Right forelimb (tissue), 1 donor: Measurements from ENCODE around the gene ATP5F1C.
"Not testable (repeated sequence)": the region's sequence is repeated elsewhere in the genome, so short reads cannot be mapped to it uniquely, and the experiment has no call there.

Source experiments
- DNase-seq: peaks from one replicate; pipeline ENCODE4 v3.0.0-alpha.2; 2018

The ATP5F1C gene

DNA sequence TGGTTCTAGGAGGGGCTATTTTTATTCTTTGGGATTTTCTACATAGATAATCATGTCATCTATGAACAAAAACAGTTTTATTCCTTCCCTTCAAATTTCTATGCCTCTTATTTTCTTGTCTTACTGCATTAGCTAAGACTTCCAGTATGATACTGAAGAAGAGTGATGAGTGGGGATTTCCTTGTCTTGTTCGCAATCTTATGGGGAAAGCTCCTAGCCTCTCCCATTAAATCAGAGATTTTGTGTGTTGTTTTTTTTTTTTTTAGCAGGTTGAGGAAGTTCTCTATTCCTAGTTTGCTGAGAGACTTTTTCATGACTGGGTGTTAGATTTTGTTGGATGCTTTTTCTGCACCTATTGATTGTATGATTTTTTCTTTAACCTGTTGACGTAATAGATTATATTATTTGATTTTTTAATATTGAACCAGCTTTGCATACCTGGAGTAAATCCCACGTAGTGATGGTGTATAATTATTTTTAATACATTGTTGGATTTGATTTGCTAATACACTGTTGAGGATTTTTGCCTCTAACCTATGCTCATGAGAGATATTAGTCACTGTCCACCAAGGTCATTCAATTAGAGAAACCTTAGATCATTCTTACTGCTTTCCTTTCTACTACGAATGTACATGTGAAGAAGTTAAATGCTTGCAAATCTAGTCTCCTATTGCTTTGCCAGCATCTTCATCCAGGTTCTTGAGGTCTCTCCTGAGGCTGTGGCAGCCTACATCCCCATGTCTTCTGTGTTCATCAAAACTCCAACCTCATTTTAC, 6.5 kb downstream of the ATP5F1C start:
- no peak for DNase-seq

DNA sequence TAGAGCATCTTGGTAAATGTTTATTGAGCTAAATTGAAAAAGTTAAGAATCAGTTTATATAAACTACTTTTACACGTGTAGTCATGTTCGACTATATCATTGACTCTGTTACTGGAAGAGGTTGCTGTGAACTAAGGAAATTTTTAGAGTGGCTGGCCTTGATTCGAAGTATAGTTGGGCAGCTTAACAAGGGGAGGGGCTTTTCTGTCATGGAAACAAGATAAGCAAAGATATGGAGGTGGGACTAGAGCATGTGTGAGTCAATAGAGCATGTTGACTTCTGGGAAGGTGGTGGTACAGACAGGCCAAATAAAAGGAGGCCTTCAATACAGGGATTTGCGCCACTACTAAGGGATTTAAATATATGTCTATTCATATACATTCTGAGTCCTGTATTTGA, 7.6 kb downstream of the ATP5F1C start:
- no peak for DNase-seq

- no peak for DNase-seq
These were observed 9.6 kb downstream of the ATP5F1C start for GRCh38 chr10:7797582-7797981.

DNA sequence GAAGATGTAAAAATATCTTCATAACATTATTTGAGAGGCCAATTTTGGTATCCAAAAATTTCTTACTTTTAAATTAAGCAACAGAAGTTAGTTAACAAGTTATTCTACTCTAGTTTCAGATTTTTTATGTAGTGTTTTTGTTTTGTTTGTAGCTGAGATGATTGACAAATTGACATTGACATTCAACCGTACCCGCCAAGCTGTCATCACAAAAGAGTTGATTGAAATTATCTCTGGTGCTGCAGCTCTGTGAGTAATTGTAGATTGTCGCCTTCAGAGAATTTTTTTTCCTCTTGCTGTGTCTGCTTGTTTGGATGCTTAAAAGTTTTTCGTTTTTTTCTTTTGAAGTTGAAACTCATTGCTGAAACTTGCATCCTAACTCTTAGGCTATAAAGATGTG, 14.6 kb downstream of the ATP5F1C start:
- DNase-seq, result no peak

DNA sequence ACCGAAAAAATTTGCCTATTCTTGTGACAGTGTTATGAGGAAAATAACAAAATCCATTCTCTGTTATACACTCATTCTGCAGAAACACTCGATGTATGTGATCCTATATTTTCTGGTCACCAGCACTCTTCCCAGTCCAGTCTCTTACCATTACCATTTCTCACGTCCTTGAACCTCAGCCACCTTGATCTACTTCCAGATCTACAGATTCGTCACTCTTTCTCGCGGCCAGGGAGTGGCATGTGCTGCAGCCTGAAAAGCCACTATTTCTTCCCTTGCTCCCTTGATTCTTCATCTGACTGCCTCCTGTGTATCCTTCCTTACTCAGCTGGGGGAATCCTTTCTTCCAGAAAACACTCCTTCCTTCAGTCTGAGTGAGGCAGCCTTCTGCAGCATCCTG, 16.2 kb downstream of the ATP5F1C start:
- no peak for DNase-seq

DNA sequence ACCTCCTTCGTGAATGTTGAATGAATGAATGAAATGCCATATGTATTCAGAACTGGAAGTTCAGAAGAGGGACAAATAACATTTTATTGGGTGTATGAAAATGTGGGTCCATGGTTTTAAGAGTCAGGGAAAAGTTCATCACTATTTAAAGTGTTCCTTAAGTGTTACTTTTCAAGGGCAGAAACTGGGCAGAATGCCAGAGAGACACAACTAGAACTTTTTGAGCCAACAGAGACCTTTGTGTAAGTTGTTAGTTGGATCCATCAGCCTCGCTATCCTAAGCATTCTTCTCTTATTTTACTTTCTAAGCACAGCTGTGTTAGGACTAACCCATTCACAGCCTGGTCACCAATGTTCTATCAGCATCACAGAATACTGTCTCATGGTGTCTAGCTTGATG, 16.8 kb downstream of the ATP5F1C start:
- no peak for DNase-seq

DNA sequence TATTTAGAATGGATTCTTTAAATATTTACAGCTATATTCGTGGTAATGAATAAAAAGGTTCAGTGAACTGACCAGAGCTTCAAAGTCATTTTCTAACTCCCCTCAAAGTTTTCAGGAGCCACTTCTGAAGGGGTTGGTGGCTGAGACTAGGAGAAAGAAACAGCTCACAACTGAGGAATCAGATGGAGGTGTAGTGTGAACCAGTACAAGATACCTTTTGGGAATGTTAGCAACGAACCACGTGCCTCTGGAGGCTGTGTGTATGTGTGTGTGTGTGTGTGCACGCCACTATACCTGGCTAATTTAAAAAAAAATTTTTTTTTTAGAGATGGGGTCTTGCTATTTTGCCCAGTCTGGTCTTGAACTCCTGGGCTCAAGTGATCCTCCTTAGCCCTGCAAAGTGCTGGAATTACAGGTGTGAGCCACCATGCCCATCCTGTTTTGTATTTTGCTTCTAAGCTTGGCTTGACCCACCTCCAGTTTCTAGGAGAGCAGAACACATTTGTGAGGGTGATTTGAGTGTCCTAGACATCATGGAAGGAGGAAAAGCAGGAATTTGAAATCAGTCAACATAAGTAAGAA, 20.8 kb downstream of the ATP5F1C start:
- DNase-seq, result no peak

DNA sequence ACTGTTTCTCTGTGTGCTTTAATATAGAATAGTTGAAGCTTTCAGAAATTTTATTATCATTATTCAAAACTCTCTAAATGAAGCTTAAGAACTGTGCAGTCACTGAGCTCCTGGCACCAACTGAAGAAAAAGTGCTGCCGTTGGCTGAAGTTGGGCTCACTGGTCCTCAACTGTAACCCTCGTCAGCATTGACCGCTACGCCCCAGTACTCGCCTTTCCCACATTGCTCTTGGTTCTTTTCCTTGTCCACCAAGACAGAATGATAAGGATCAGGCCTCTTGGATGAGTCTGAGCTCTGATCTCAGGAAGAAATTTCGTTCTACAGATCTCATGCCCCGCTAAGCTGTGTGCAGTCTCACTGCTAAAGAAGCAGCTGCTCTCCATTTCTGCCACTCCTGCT, 22.5 kb downstream of the ATP5F1C start:
- no peak for DNase-seq

DNA sequence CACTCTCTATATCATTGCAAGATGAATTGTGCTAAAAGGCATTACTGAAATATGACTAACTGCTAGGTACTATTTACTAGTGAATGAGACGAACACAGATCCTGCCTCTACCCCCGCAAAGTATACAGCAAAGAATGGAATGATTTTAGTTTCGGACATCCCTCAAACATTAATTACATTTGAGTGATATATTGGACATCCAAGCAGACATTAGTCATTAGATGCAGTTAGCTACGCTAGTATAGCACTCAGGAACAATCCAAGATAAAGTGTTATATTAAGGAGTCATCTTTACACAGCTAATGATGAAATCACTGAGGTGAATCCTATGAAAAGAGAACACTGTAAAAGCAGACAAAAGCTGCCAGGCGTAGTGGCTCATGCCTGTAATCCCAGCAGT, 23.0 kb downstream of the ATP5F1C start:
- no peak for DNase-seq

- not testable (repeated sequence) for DNase-seq
These were observed 23.8 kb downstream of the ATP5F1C start for GRCh38 chr10:7811743-7812142.

- no peak for DNase-seq
These were observed 25.5 kb downstream of the ATP5F1C start for GRCh38 chr10:7813481-7813880.

GRCh38 chr10:7817576-7817975, 29.6 kb downstream of the ATP5F1C start:
- no peak for DNase-seq

DNA sequence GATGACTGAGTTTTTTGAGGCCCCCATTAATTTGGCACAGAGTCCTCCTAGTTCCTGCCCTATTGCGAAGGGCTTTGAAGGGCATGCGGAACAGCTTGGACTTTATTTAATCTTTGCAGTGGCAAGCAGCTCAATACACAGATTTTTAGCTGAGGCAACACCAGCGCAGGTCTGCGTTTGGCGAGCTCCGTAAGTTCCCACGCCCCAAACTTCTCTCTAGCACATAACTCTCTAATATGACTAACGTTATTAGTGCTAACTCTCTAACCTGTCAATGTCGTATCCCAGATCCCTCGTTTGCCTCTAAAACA, 30.0 kb downstream of the ATP5F1C start:
- no peak for DNase-seq

DNA sequence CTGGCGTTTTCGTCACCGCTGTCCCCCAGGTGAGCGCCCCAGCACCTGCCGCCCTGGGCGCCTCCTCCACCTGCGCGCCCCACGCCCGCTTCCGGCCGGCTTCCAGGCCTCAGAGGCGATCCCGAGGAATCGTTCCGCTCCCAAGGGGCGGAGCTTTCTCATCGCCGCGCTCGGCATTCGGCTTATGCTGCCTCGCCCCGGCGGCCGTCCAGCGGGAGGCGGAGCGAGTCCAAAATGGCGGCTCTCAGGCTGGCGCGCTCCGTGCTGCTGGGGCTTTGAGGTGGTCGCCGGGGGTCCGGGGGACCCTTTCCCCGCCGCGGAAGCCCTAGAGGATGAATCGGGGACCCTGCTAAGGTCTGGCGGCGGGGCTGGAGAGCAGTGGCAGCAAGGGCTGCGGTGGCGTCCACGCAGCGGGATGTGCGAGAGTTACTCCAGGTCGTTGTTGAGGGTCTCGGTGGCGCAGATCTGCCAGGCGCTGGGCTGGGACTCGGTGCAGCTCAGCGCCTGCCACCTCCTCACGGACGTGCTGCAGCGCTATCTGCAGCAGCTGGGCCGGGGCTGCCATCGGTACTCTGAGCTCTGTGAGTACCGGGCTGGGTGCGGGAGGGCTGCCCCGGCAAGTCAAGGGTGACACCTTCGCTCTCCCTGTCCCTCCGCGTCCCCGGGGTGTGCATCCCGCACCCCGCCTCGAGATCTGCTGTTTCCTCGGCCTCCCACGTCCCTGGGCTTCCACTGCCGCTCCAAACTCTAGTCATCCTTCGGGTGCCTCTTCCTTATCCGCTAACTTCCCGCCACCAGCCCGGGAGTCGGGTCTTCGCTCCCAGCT, 30.5 kb downstream of the ATP5F1C start, which contains the start of gene TAF3:
Gene TAF3, plus strand, starts transcription at position 211 of the 826 bp plus-strand sequence. Its CDS starts 205 bp downstream, at position 416.
- DNase-seq, result peak; percentile 95

GRCh38 chr10:7819121-7819460, 31.1 kb downstream of the ATP5F1C start:
- DNase-seq, result peak; percentile 53

- no peak for DNase-seq
These were observed 36.3 kb downstream of the ATP5F1C start for GRCh38 chr10:7824251-7824650.

DNA sequence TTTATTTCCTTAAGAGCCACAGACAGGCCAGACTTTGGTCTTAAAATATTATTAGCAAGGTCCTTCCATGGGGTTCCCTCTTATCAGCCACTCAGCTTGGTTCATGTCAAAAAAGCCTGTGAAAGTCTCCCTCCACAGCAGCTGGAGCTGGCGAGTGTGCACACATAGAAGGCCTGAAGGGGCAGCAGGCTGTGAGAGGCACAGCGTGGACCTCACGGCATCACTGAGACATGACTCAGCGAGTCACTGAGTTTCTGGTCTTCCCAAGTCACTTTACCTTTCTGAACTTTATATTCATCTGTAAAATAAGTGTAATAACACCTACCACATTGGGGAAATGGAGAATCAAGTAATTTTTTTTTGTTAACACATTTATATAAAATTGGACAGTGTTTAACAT, 39.0 kb downstream of the ATP5F1C start:
- no peak for DNase-seq

DNA sequence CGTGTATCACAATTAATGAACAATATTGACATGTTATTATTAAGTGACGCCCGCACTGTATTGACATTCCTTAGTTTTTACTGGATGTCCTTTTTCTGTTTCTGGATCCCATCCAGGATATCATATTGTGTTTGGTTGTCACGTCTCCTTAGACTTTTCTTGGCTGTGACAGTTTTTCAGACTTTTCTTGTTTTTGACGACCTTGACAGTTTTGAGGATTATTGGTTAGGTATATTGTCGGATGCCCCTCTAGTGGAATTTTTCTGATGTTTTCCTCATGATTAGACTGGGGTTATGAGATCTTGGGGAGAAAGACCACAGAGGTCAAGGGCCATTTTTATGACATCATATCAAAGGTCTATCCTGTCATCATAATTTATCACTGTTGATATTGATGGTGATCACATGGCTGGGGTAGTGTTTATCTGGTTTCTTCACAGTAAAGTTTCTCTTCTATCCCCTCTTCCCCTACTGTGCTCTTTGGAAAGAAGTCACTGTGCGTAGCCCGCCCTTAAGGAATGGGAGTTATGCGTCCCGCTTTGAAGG, 41.4 kb downstream of the ATP5F1C start:
- no peak for DNase-seq

DNA sequence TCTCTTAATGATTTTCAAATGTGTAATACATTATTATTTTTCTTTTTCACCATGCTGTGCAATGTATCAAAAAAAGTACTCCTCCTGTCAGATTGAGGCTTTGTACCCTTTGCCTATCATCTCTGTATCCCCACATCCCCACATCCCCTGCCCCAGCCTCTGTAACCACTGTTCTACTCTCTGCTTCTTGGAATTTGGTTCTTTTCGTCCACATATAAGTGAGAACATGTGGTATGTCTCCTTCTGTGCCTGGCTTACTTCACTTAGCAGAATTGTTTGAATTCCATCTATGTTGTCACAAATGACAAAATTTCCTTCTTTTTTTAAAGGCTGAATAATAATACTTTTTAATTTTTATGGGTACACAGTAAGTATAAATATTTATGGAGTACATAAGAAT, 44.1 kb downstream of the ATP5F1C start:
- DNase-seq, result no peak

DNA sequence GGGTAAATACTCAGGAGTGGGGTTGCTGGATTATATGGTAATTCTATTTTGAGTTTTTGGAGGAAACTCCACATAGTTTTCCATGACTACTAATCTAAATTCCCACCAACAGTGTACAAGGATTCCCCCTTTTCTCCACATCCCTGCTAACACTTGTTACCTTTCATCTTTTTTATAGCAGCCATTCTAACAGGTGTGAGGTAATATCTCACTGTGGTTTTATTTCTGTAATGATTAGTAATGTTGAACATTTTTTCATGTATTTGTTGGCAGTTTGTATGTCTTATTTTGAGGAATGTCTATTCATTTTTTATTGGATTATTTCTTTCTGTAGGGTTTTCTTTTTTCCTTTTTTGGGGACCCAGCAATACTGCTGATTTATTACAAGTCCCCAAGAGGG, 45.2 kb downstream of the ATP5F1C start:
- no peak for DNase-seq

DNA sequence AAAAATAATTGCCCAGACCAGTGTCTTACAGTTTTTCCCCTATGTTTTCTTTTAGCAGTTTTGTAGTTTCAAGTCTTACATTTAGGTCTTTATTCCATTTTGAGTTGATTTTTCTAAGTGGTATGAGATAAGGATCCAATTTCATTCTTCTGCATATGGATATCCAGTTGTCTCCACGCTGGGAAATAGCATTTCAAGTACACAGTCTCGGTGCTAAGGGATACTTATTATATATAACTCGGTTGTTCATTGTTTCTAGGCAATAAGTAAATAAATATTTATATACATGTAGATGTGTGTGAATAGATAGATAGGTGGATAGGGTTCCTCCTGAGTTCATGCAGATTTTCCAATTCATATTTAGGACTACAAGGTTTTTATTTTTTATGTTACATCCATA, 46.3 kb downstream of the ATP5F1C start:
- no peak for DNase-seq

- no peak for DNase-seq
These were observed 48.6 kb downstream of the ATP5F1C start for GRCh38 chr10:7836571-7836970.

DNA sequence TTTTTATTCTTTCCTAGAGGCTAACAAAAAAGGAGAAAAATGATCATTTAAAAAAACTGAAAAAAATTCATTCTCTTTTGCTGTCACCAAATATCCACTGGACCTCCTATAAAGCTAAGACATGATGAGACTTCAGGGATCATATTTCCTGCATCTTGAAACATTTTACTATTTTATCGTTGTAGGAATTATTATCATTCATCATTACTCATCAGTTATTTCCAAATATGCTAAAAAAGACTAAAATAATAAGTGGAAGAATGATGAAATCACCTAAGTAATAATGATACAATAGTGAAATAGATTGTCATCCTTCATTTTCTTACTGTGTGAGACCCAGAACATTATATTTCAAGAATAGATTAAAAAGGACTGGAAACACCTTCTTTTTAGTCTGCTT, 58.6 kb downstream of the ATP5F1C start:
- DNase-seq, result no peak
